ENCODE results near the gene CZIB. TPM values are rescaled to one million over a fixed set of nuclear protein-coding genes. Genes with fewer than 3 reads are reported as not detected.

Gene CZIB
- total RNA-seq, 4 donors from 2014 or later: 11.2 to 61.9 (median 39.7) TPM

DNA sequence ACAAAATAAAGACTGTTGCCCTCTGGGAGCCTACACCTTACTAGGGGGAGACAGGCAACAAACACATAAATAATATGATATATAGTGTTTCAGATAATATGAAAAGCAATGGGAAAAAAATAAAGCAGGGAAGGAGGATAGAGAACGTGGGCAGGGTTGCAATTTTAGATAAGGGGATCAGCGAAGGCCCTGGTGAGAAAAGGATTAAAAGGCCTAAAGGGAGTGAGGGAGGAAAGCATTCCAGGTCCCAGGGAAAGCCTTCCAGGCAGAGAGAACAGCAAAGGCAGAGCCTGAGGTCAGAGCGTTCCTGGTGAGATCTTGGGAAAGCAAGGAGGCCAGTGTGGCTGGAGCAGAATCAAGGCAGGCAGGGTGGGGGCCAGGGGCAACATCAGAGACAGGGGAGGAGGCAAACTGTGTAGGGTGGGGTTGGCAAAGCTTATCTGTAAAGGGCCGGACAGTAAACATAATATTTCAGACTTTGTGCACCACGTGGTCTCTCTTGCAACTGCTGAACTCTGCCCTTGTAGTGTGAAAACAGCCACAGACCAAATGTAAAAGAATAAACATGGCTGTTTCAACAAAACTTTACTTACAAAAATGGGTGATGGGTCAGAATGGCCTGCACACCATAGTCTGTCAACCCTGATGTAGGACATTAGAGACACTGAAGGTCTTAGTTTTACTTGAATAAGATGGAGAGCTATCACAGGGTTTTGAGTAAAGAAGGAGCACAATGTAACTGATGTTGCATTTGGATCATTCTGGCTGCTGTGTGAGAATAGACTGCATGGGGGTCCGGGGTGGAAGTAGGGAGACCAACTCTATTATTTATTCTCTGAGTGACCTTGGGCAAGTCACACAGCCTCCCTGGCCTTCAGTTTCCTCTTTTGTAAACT is 37.1 kb downstream of the CZIB start:
- intact Hi-C loops (cut with DNase I; ENCODE audit: low total_unique reads): loop anchor here (10.0 kb wide), 2 partner anchors 169 to 269 kb away; no protein-coding TSS in a partner anchor
- Histone ChIP-seq H3K4me3 (no peak overlapping the region), H3K36me3 (no peaks in the 10 kb centered on the region), H3K27me3 (no peaks in the 10 kb centered on the region), H3K4me1 (peaks cover 11 to 36% (median 21%) of the 10 kb centered on the region in 4 donors), H3K27ac (peak overlapping the region; percentile 76 to 84 (median 80)), H3K9me3 (no peaks in the 10 kb centered on the region)
- WGBS, 2 donors (ENCODE audit: low coverage in 1 of 2): 44 to 46% methylated on average over 4 to 6 of the region's 6 CpGs
- in situ Hi-C loops (cut with MboI; ENCODE audit: low pct_ligation_motif_present in 1 of 4, low pct_unique_long_range_greater_than_20kb in 1 of 4, low sequenced_read_pairs in 3 of 4): loop anchor here in 3 of 4 donors (10.0 to 25.0 kb wide), 4 partner anchors 246 to 479 kb away; partner anchors contain the start of genes ECHDC2 (in 1 of the 3) and SCP2 (in 1 of the 3)
- DNase-seq: peak; percentile 82
- TF ChIP-seq, protein P1, sequence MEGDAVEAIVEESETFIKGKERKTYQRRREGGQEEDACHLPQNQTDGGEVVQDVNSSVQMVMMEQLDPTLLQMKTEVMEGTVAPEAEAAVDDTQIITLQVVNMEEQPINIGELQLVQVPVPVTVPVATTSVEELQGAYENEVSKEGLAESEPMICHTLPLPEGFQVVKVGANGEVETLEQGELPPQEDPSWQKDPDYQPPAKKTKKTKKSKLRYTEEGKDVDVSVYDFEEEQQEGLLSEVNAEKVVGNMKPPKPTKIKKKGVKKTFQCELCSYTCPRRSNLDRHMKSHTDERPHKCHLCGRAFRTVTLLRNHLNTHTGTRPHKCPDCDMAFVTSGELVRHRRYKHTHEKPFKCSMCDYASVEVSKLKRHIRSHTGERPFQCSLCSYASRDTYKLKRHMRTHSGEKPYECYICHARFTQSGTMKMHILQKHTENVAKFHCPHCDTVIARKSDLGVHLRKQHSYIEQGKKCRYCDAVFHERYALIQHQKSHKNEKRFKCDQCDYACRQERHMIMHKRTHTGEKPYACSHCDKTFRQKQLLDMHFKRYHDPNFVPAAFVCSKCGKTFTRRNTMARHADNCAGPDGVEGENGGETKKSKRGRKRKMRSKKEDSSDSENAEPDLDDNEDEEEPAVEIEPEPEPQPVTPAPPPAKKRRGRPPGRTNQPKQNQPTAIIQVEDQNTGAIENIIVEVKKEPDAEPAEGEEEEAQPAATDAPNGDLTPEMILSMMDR (IDR thresholded peaks at IDR 0.05): no peak
- TF ChIP-seq POLR2AphosphoS5 (IDR thresholded peaks at IDR 0.05) (peak in 2 of 3 donors; percentile 27 to 61), POLR2A (IDR thresholded peaks at IDR 0.05) (peak; percentile 10), EP300 (IDR thresholded peaks at IDR 0.05; ENCODE audit: low read depth) (no peak)

- DNase-seq: no peak
- 56% methylated on average over 3 of the region's 3 CpGs; no CpG with 5 or more reads in 1 of the 2 donors for WGBS, 2 donors (ENCODE audit: low coverage in 1 of 2)
- peak overlapping the region; percentile 76 to 84 (median 80) for H3K27ac ChIP-seq
- no peak for TF ChIP-seq POLR2AphosphoS5 (IDR thresholded peaks at IDR 0.05)
- no peak for TF ChIP-seq EP300 (IDR thresholded peaks at IDR 0.05; ENCODE audit: low read depth)
- TF ChIP-seq, protein P1 (IDR thresholded peaks at IDR 0.05): no peak
- no peak for TF ChIP-seq POLR2A (IDR thresholded peaks at IDR 0.05)
- in situ Hi-C loops (cut with MboI; ENCODE audit: low pct_ligation_motif_present in 1 of 4, low pct_unique_long_range_greater_than_20kb in 1 of 4, low sequenced_read_pairs in 3 of 4): loop anchor here in 3 of 4 donors (10.0 to 25.0 kb wide), 4 partner anchors 245 to 478 kb away; partner anchors contain the start of genes ECHDC2 (in 1 of the 3) and SCP2 (in 1 of the 3)
- H3K27me3 ChIP-seq: no peaks in the 10 kb centered on the region
- H3K36me3 ChIP-seq: no peaks in the 10 kb centered on the region
- H3K4me1 ChIP-seq: peaks cover 11 to 36% (median 21%) of the 10 kb centered on the region in 4 donors
- intact Hi-C loops (cut with DNase I; ENCODE audit: low total_unique reads): loop anchor here (10.0 kb wide), 2 partner anchors 168 to 268 kb away; no protein-coding TSS in a partner anchor
- H3K4me3 ChIP-seq: no peak overlapping the region
- H3K9me3 ChIP-seq: no peaks in the 10 kb centered on the region
Observed at GRCh38 chr1:53182716-53183094, 37.7 kb downstream of the CZIB start.

DNA sequence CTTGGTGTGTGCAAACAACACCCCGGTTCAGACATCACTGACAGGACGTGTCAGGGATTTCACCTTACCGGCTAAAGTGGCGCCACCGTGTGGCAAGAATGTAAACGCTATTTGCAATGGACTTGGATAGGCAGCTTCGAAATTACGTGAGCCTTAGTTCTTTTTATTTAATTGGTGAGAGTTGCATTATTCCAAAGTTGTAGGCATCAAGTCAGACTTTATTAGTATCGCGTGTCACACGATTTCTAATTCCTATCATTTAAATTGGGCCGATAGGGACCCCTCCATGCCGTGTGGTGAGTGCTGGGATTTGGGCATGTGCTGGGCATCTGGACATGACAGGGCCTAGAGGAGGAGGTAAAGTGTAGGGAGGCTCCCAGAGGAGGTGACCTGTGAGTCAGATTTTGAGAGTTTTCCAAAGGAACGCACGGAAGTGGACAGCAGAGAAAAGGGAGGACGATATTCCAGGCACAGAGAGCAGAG is 38.3 kb downstream of the CZIB start:
- TF ChIP-seq POLR2A (IDR thresholded peaks at IDR 0.05) (no peak), POLR2AphosphoS5 (IDR thresholded peaks at IDR 0.05) (peak in 1 of 3 donors; percentile 32)
- TF ChIP-seq, protein P1 (IDR thresholded peaks at IDR 0.05): peak; percentile 89 to 95 (median 93)
- peaks cover 11 to 38% (median 21%) of the 10 kb centered on the region in 4 donors for H3K4me1 ChIP-seq
- peak overlapping the region; percentile 76 to 84 (median 80) for H3K27ac ChIP-seq
- H3K4me3 ChIP-seq: no peak overlapping the region
- WGBS, 2 donors (ENCODE audit: low coverage in 1 of 2): 33 to 93% methylated on average over 5 to 16 of the region's 16 CpGs
- in situ Hi-C loops (cut with MboI; ENCODE audit: low pct_ligation_motif_present in 1 of 4, low pct_unique_long_range_greater_than_20kb in 1 of 4, low sequenced_read_pairs in 3 of 4) (loop anchor here in 3 of 4 donors (10.0 to 25.0 kb wide), 4 partner anchors 245 to 477 kb away; partner anchors contain the start of genes ECHDC2 (in 1 of the 3) and SCP2 (in 1 of the 3)), intact Hi-C loops (cut with DNase I; ENCODE audit: low total_unique reads) (loop anchor here (10.0 kb wide), 2 partner anchors 167 to 267 kb away; no protein-coding TSS in a partner anchor)
- no peaks in the 10 kb centered on the region for H3K9me3 ChIP-seq
- no peaks in the 10 kb centered on the region for H3K27me3 ChIP-seq
- H3K36me3 ChIP-seq: no peaks in the 10 kb centered on the region
- peak; percentile 92 for DNase-seq

DNA sequence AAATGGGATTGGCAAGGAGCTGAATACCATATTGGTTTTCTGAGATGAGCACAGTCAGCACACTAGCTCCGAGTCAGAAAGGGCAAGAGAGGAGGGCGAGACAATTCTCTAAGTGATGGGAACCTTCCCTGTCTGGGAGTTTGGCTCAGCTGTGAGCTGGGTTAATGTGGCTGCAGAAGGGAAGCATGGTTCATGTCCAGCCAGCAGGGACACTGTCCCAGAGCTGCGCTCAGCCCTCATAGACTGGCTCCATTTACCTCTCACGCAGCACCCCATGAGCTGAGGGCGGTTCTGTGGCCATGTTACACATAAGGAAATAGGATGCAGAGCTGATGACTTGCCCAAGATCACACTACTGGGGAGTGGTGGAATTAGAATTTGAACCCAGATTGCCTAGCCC is 39.5 kb downstream of the CZIB start:
- no peak for DNase-seq
- WGBS, 2 donors (ENCODE audit: low coverage in 1 of 2): 97% methylated on average over 5 of the region's 5 CpGs; no CpG with 5 or more reads in 1 of the 2 donors
- in situ Hi-C loops (cut with MboI; ENCODE audit: low pct_ligation_motif_present in 1 of 4, low pct_unique_long_range_greater_than_20kb in 1 of 4, low sequenced_read_pairs in 3 of 4) (loop anchor here in 3 of 4 donors (10.0 to 25.0 kb wide), 4 partner anchors 244 to 476 kb away; partner anchors contain the start of genes ECHDC2 (in 1 of the 3) and SCP2 (in 1 of the 3)), intact Hi-C loops (cut with DNase I; ENCODE audit: low total_unique reads) (loop anchor here (10.0 kb wide), 2 partner anchors 166 to 266 kb away; no protein-coding TSS in a partner anchor)
- H3K4me1 ChIP-seq: peaks cover 22 to 39% (median 25%) of the 10 kb centered on the region in 4 donors
- TF ChIP-seq, protein P1 (IDR thresholded peaks at IDR 0.05): no peak
- TF ChIP-seq EP300 (IDR thresholded peaks at IDR 0.05; ENCODE audit: low read depth) (no peak), POLR2AphosphoS5 (IDR thresholded peaks at IDR 0.05) (no peak), POLR2A (IDR thresholded peaks at IDR 0.05) (no peak)
- H3K27me3 ChIP-seq: no peaks in the 10 kb centered on the region
- no peaks in the 10 kb centered on the region for H3K9me3 ChIP-seq
- no peak overlapping the region for H3K27ac ChIP-seq
- H3K4me3 ChIP-seq: no peak overlapping the region
- H3K36me3 ChIP-seq: no peaks in the 10 kb centered on the region

All from transverse colon (tissue), 4 donors.